DMS114 treated with DMSO at 0.1 percent for 48 hours (cell line): Measurements from ENCODE around the gene ZDHHC14.
"Not testable (repeated sequence)": the region's sequence is repeated elsewhere in the genome, so short reads cannot be mapped to it uniquely, and the experiment has no call there.

Source experiments
- DNase-seq: peaks from one replicate; lab custom pipeline; 2025; ENCODE audit not compliant: unreplicated experiment; lab: John Stamatoyannopoulos, UW

The ZDHHC14 gene

GRCh38 chr6:157676241-157676640 is 295.3 kb downstream of the ZDHHC14 start:
- DNase-seq = no peak

- no peak for DNase-seq
Measured at GRCh38 chr6:157677235-157677634, 296.2 kb downstream of the ZDHHC14 start.

- DNase-seq = no peak
Measured at GRCh38 chr6:157679605-157680580, 298.9 kb downstream of the ZDHHC14 start.

- DNase-seq = no peak
Measured at GRCh38 chr6:157681041-157681650, 300.2 kb downstream of the ZDHHC14 start.

- no peak for DNase-seq
Measured at GRCh38 chr6:157682856-157683481, 302.0 kb downstream of the ZDHHC14 start.

GRCh38 chr6:157683707-157684106 is 302.7 kb downstream of the ZDHHC14 start:
- no peak for DNase-seq

GRCh38 chr6:157684620-157685299 is 303.8 kb downstream of the ZDHHC14 start:
- no peak for DNase-seq

GRCh38 chr6:157685596-157686280 is 304.7 kb downstream of the ZDHHC14 start:
- DNase-seq = no peak

- DNase-seq = no peak
Measured at GRCh38 chr6:157688275-157688959, 307.4 kb downstream of the ZDHHC14 start.

- DNase-seq = no peak
Measured at GRCh38 chr6:157688960-157689599, 308.1 kb downstream of the ZDHHC14 start.

GRCh38 chr6:157689875-157690274 is 308.9 kb downstream of the ZDHHC14 start:
- DNase-seq = no peak

GRCh38 chr6:157690441-157691210 is 309.6 kb downstream of the ZDHHC14 start:
- no peak for DNase-seq

- DNase-seq = not testable (repeated sequence)
Measured at GRCh38 chr6:157691621-157692020, 310.6 kb downstream of the ZDHHC14 start.

GRCh38 chr6:157693867-157694266 is 312.9 kb downstream of the ZDHHC14 start:
- no peak for DNase-seq

- DNase-seq = no peak
Measured at GRCh38 chr6:157695301-157696040, 314.5 kb downstream of the ZDHHC14 start.

- DNase-seq = no peak
Measured at GRCh38 chr6:157699777-157700636, 319.0 kb downstream of the ZDHHC14 start.

GRCh38 chr6:157706351-157706750 is 325.4 kb downstream of the ZDHHC14 start:
- DNase-seq = not testable (repeated sequence)
